Measurements from ENCODE around the gene NUP93.

NUP93 gene

GRCh38 chr16:56817056-56817455, 87.1 kb downstream of the NUP93 start:
- no peak for DNase-seq (ENCODE audit: low spot score)

GRCh38 chr16:56817938-56818337, 88.0 kb downstream of the NUP93 start:
- no peak for DNase-seq (ENCODE audit: low spot score)

GRCh38 chr16:56823081-56823733, 93.3 kb downstream of the NUP93 start:
- no peak for DNase-seq (ENCODE audit: low spot score)

GRCh38 chr16:56824331-56824730, 94.4 kb downstream of the NUP93 start:
- DNase-seq (ENCODE audit: low spot score): no peak

- no peak for DNase-seq (ENCODE audit: low spot score)
Observed at GRCh38 chr16:56824804-56825203, 94.9 kb downstream of the NUP93 start.

GRCh38 chr16:56825826-56826225, 95.9 kb downstream of the NUP93 start:
- DNase-seq (ENCODE audit: low spot score): no peak

GRCh38 chr16:56828647-56829046, 98.7 kb downstream of the NUP93 start:
- DNase-seq (ENCODE audit: low spot score): no peak

GRCh38 chr16:56830669-56831068, 100.7 kb downstream of the NUP93 start:
- DNase-seq (ENCODE audit: low spot score): no peak

- no peak for DNase-seq (ENCODE audit: low spot score)
Observed at GRCh38 chr16:56832768-56833167, 102.8 kb downstream of the NUP93 start.

GRCh38 chr16:56833243-56833970, 103.5 kb downstream of the NUP93 start:
- DNase-seq (ENCODE audit: low spot score): no peak

- no peak for DNase-seq (ENCODE audit: low spot score)
Observed at GRCh38 chr16:56835320-56835719, 105.4 kb downstream of the NUP93 start.

- DNase-seq (ENCODE audit: low spot score): no peak
Observed at GRCh38 chr16:56836410-56837230, 106.7 kb downstream of the NUP93 start.

- DNase-seq (ENCODE audit: low spot score): no peak
Observed at GRCh38 chr16:56838622-56839337, 108.9 kb downstream of the NUP93 start.

- no peak for DNase-seq (ENCODE audit: low spot score)
Observed at GRCh38 chr16:56841233-56841632, 111.3 kb downstream of the NUP93 start.

- no peak for DNase-seq (ENCODE audit: low spot score)
Observed at GRCh38 chr16:56841659-56842058, 111.7 kb downstream of the NUP93 start.

- no peak for DNase-seq (ENCODE audit: low spot score)
Observed at GRCh38 chr16:56842133-56842532, 112.2 kb downstream of the NUP93 start.

GRCh38 chr16:56844056-56844455, 114.1 kb downstream of the NUP93 start:
- no peak for DNase-seq (ENCODE audit: low spot score)

- no peak for DNase-seq (ENCODE audit: low spot score)
Observed at GRCh38 chr16:56847173-56847910, 117.4 kb downstream of the NUP93 start.

GRCh38 chr16:56848029-56848936, 118.4 kb downstream of the NUP93 start:
- no peak for DNase-seq (ENCODE audit: low spot score)

GRCh38 chr16:56848955-56849689, 119.2 kb downstream of the NUP93 start:
- DNase-seq (ENCODE audit: low spot score): no peak
